WERI-Rb-1 (cell line): ENCODE measurements around the gene CELF2.

ENCODE experiments used
- DNase-seq: peaks from one replicate; pipeline ENCODE4 v3.0.0-alpha.2; 2020
- H3K27ac ChIP-seq: fragments of 250-450 bp; sonication (Bioruptor Pico); 2 replicates; pipeline ENCODE4 v1.5.1; 2020; ENCODE audit warnings: mild to moderate bottlenecking, moderate library complexity
- H3K27me3 ChIP-seq: fragments of 250-450 bp; sonication (Bioruptor Pico); 2 replicates; pipeline ENCODE4 v1.5.1; 2021; ENCODE audit warnings: mild to moderate bottlenecking, low read depth, moderate library complexity; ENCODE audit not compliant: insufficient read depth, severe bottlenecking
- H3K36me3 ChIP-seq: fragments of 250-450 bp; sonication (Bioruptor Pico); 2 replicates; pipeline ENCODE4 v1.5.1; 2020; ENCODE audit warnings: mild to moderate bottlenecking, moderate library complexity
- H3K4me3 ChIP-seq: 2 replicates; pipeline ENCODE4 v1.5.1; 2011; ENCODE audit warnings: low read depth, mild to moderate bottlenecking, control low read depth, low read length
- H3K9me3 ChIP-seq: fragments of 250-450 bp; sonication (Bioruptor Pico); 2 replicates; pipeline ENCODE4 v1.5.1; 2021; ENCODE audit warnings: mild to moderate bottlenecking, moderate library complexity; ENCODE audit not compliant: severe bottlenecking
- TF ChIP-seq, protein P1 (sequence below): IDR thresholded peaks from 2 replicates; pipeline ENCODE4 v1.5.1; 2011; ENCODE audit warnings: low read depth, mild to moderate bottlenecking, control low read depth, inconsistent platforms, low read length

Gene CELF2

DNA sequence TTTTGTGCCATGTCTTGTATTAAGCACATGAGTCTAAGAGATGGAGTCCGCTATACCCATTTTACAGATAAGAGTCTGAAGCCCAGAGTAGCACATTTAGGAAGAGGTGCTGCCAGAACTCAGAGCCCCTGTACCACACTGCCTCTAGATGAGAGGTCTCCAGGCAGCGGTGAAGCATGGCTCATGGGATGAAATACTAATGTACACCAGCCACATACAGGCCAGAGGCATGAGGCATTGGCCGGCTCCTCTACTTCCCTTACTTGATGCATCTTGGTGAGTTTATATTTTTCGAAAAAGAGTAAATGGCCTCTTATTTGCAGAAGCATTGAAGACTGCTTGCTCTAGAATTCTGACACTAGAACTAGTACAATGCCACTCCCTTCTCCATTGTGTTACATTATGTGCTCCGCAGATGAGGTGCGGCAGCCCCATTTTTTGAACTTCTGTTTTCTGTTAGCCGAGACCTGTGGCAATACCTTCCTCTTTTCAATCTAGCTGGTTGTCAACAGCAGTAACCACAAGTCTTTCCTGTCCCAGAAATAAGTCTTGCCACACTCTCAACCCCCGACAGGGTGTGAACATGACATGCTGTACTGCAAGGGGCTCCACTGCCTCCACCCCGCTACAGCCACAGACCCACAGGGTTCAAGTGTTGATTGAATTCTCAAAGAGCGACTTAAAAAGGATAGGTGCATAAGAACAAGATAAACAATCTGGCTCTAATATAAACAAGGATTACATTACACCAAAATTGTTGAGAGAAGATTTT lies 145.3 kb downstream of the CELF2 start:
- TF ChIP-seq, protein P1, sequence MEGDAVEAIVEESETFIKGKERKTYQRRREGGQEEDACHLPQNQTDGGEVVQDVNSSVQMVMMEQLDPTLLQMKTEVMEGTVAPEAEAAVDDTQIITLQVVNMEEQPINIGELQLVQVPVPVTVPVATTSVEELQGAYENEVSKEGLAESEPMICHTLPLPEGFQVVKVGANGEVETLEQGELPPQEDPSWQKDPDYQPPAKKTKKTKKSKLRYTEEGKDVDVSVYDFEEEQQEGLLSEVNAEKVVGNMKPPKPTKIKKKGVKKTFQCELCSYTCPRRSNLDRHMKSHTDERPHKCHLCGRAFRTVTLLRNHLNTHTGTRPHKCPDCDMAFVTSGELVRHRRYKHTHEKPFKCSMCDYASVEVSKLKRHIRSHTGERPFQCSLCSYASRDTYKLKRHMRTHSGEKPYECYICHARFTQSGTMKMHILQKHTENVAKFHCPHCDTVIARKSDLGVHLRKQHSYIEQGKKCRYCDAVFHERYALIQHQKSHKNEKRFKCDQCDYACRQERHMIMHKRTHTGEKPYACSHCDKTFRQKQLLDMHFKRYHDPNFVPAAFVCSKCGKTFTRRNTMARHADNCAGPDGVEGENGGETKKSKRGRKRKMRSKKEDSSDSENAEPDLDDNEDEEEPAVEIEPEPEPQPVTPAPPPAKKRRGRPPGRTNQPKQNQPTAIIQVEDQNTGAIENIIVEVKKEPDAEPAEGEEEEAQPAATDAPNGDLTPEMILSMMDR = no peak
- Histone ChIP-seq H3K9me3 (no peaks in the 10 kb centered on the region), H3K4me3 (no peak overlapping the region), H3K27me3 (no peaks in the 10 kb centered on the region), H3K36me3 (no peaks in the 10 kb centered on the region), H3K27ac (no peak overlapping the region)
- DNase-seq = no peak

DNA sequence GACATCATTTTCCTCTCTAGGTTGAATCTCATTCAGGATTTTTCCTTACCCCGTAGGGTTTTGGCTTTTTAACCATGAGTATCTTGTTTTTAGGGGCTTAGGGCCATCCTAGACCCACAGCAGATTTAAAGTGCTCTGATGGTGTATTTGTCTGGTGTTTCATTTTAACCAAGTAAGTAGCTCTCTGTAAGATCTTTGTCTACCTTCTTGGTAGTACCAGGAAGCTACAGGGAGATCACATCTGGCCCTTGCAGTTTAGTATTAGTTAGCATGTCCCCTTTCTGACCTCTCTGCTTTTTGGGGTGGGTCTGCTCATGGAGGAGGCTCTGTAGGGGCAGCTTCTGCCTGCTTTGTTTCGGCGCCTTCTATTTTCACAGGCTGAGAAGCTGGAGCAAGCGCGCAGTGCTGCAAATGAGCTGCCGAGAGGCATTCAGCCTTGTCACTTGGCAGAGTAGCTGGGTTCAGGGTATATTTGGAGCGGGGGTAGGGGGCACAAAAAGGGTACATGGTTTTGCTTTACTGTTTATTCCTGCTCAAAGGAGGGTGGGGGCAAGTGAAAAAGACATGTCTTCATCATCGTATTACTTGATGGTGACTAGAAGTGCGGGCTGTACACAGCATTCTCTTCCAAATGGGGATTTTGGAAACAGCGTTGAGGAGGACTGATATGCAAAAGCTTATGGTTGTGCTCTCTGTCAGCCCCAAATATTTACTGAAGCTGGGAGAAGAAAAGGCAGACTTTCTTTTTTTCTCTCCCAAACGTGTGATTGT lies 146.3 kb downstream of the CELF2 start:
- no peaks in the 10 kb centered on the region for H3K9me3 ChIP-seq
- no peak for DNase-seq
- TF ChIP-seq, protein P1 = no peak
- H3K36me3 ChIP-seq = no peaks in the 10 kb centered on the region
- H3K27me3 ChIP-seq = no peaks in the 10 kb centered on the region
- no peak overlapping the region for H3K27ac ChIP-seq
- H3K4me3 ChIP-seq = no peak overlapping the region

DNA sequence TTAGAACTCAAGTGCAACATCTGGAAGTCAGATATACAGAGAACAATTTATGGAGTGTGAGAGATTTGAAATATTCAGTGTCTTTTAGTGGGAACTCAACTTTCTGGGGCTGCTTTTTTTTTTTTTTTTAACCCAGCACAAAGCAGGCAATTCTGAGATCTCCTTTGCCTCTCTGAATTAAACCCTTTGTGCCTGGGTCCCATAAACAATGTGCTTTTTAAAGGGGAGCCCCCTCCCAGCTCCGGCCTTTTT lies 146.8 kb downstream of the CELF2 start:
- TF ChIP-seq, protein P1 = no peak
- Histone ChIP-seq H3K4me3 (no peak overlapping the region), H3K36me3 (no peaks in the 10 kb centered on the region), H3K27me3 (no peaks in the 10 kb centered on the region), H3K27ac (no peak overlapping the region), H3K9me3 (no peaks in the 10 kb centered on the region)
- no peak for DNase-seq

DNA sequence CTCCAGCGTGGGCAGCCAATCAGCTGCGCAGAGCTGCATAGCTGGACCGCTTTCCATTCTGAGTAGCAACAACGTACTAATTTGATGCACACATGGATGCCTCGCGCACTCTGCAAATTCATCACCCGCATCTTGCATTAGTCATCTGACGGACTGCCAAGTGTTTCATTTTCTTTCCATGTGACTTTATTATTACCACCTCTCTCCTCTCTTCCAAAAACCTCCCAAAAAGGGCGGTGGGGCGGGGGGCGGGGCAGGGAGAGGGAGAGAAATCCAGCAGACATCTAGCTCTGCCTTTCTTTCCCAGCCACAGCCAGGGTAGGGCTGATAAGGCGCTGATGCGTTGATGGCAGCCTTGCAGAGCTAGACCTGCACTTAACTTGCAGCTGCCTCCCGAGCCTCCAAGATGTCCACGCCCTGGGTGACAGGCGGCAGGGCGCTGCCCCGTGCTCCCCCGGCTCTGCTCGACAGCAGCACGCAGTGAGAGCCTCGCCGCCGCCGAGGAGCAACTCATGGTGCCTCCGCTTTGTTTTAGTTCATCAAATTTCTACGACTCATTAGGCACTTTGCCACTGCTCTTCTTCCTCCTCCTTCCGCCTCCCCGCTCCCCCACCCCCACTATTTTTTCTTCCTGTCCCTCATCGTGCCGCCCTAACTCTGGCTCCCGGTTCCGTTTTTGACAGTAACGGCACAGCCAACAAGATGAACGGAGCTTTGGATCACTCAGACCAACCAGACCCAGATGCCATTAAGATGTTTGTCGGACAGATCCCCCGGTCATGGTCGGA lies 147.3 kb downstream of the CELF2 start:
- no peaks in the 10 kb centered on the region for H3K36me3 ChIP-seq
- TF ChIP-seq, protein P1 = no peak
- H3K27me3 ChIP-seq = no peaks in the 10 kb centered on the region
- no peak overlapping the region for H3K4me3 ChIP-seq
- H3K9me3 ChIP-seq = no peaks in the 10 kb centered on the region
- H3K27ac ChIP-seq = no peak overlapping the region
- DNase-seq = no peak

DNA sequence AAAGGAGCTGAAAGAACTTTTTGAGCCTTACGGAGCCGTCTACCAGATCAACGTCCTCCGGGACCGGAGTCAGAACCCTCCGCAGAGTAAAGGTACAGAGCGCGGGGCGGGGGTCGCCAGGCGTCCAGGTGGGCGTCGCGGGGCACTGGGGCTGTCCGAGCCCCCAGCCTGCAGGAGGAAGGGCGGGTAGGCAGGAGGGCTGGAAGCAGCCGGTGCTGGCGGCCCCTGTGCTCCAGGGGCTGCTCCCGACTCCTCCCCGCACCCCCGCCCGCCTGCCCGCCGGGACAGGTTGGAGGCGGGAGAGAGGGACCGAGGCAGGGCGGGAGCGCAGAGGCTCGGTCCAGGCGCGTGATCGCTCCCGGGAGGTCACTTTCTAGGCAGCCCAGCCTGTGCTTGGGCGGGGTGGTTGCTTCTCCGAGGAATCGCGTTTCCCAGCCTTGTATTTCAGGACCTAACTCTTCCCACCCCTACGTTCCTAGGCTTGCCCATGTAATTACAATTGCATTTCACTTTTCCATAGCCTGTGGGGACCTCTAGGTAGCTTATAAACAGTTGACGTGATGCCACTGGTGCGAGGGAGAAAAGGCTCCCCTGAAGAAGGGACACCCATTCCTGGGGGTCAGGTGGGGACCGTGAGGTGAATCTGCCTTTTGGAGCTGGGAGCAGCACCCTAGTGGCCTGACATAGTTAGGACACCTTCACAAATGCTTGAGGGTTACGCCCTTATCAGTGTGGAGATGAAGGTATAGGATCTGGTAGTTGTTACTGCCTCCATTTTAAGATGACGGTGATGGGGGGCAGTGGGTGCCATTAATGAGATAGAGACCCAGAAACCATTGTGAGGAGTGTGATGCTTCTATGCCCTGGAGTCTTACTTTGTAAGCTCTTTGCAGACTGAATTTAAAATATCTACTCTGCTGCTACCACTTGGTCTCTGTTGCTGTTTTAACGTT lies 148.2 kb downstream of the CELF2 start:
- H3K27me3 ChIP-seq = no peaks in the 10 kb centered on the region
- no peak overlapping the region for H3K27ac ChIP-seq
- DNase-seq = no peak
- H3K4me3 ChIP-seq = no peak overlapping the region
- TF ChIP-seq, protein P1 = 0 out of 2 replicates have a peak, but pooled peaks have one; percentile 7
- no peaks in the 10 kb centered on the region for H3K36me3 ChIP-seq
- H3K9me3 ChIP-seq = no peaks in the 10 kb centered on the region
